Measurements from ENCODE around the gene PRRT3.

PRRT3 gene

GRCh38 chr3:9986230-9986725 lies 34.1 kb upstream of the PRRT3 start:
- Histone ChIP-seq H3K36me3 (ENCODE audit: insufficient read depth, low read length) (peaks cover 10% of the 10 kb centered on the region; the same call in 1 of the 2 replicates), H3K27me3 (ENCODE audit: insufficient read depth, low read length) (no peaks in the 10 kb centered on the region), H3K9me2 (ENCODE audit: low read depth, low read length) (no peaks in the 10 kb centered on the region), H3K4me1 (ENCODE audit: insufficient read depth, low read length, severe bottlenecking) (peaks cover 28% of the 10 kb centered on the region), H2AFZ (ENCODE audit: low read length) (no peak overlapping the region), H3K9ac (ENCODE audit: low read length) (peak overlapping the region; percentile 96), H3K4me3 (ENCODE audit: low read depth, low read length, poor library complexity, severe bottlenecking) (peak overlapping the region; percentile 88), H4K20me1 (ENCODE audit: insufficient read depth, low read length) (no peaks in the 10 kb centered on the region), H3F3A (ENCODE audit: insufficient read depth, low read length) (no peaks in the 10 kb centered on the region), H3K4me2 (ENCODE audit: low read length) (peak overlapping the region; percentile 91), H3K9me3 (ENCODE audit: low read length) (no peaks in the 10 kb centered on the region), H3K79me2 (ENCODE audit: insufficient read depth, low read length) (peaks cover 31% of the 10 kb centered on the region), H3K27ac (ENCODE audit: low read depth, low read length, poor library complexity, severe bottlenecking) (peak overlapping the region; percentile 63)
- TF ChIP-seq, protein P1, sequence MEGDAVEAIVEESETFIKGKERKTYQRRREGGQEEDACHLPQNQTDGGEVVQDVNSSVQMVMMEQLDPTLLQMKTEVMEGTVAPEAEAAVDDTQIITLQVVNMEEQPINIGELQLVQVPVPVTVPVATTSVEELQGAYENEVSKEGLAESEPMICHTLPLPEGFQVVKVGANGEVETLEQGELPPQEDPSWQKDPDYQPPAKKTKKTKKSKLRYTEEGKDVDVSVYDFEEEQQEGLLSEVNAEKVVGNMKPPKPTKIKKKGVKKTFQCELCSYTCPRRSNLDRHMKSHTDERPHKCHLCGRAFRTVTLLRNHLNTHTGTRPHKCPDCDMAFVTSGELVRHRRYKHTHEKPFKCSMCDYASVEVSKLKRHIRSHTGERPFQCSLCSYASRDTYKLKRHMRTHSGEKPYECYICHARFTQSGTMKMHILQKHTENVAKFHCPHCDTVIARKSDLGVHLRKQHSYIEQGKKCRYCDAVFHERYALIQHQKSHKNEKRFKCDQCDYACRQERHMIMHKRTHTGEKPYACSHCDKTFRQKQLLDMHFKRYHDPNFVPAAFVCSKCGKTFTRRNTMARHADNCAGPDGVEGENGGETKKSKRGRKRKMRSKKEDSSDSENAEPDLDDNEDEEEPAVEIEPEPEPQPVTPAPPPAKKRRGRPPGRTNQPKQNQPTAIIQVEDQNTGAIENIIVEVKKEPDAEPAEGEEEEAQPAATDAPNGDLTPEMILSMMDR (IDR thresholded peaks at IDR 0.05; ENCODE audit: low read length), result no peak
- no peak for TF ChIP-seq EZH2 (IDR thresholded peaks at IDR 0.05; ENCODE audit: borderline replicate concordance, low read length)

DNA sequence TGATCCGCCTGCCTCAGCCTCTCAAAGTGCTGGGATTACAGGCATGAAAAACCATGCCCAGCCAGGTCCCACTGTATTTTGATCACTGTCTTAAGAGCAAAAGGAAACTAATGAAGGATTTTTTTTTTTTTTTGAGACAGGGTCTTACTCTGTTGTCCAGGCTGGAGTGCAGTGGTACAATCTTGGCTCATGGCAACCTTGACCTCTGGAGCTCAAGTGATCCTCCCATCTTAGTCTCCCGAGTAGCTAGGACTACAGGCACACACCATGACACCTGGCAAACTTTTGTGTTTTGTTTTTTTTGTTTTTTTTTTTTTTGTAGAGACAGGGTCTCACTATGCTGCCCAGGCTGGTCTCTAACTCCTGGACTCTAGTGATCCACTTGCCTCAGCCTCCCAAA lies 28.0 kb upstream of the PRRT3 start:
- Histone ChIP-seq H3K4me3 (ENCODE audit: low read depth, low read length, poor library complexity, severe bottlenecking) (no peak overlapping the region), H3K79me2 (ENCODE audit: insufficient read depth, low read length) (peaks cover 9% of the 10 kb centered on the region)
- TF ChIP-seq EZH2 (IDR thresholded peaks at IDR 0.05; ENCODE audit: borderline replicate concordance, low read length), result no peak
- TF ChIP-seq, protein P1 (IDR thresholded peaks at IDR 0.05; ENCODE audit: low read length), result no peak

GRCh38 chr3:9978710-9979305 lies 26.6 kb upstream of the PRRT3 start:
- no peak overlapping the region for H3K27ac ChIP-seq (ENCODE audit: low read depth, low read length, poor library complexity, severe bottlenecking)
- no peak overlapping the region for H2AFZ ChIP-seq (ENCODE audit: low read length)
- H4K20me1 ChIP-seq (ENCODE audit: insufficient read depth, low read length), result no peaks in the 10 kb centered on the region
- H3F3A ChIP-seq (ENCODE audit: insufficient read depth, low read length), result no peaks in the 10 kb centered on the region
- H3K4me1 ChIP-seq (ENCODE audit: insufficient read depth, low read length, severe bottlenecking), result no peaks in the 10 kb centered on the region
- no peak overlapping the region for H3K4me2 ChIP-seq (ENCODE audit: low read length)
- H3K36me3 ChIP-seq (ENCODE audit: insufficient read depth, low read length), result peaks cover 41% of the 10 kb centered on the region
- no peaks in the 10 kb centered on the region for H3K9me3 ChIP-seq (ENCODE audit: low read length)
- H3K9ac ChIP-seq (ENCODE audit: low read length), result no peak overlapping the region
- H3K4me3 ChIP-seq (ENCODE audit: low read depth, low read length, poor library complexity, severe bottlenecking), result no peak overlapping the region
- H3K9me2 ChIP-seq (ENCODE audit: low read depth, low read length), result no peaks in the 10 kb centered on the region
- no peaks in the 10 kb centered on the region for H3K27me3 ChIP-seq (ENCODE audit: insufficient read depth, low read length)
- TF ChIP-seq, protein P1 (IDR thresholded peaks at IDR 0.05; ENCODE audit: low read length), result no peak
- TF ChIP-seq EZH2 (IDR thresholded peaks at IDR 0.05; ENCODE audit: borderline replicate concordance, low read length), result no peak
- 0 out of 2 replicates have a peak, but pooled peaks cover 4% of the 10 kb centered on the region for H3K79me2 ChIP-seq (ENCODE audit: insufficient read depth, low read length)

More for the DNA sequence above, 28.0 kb upstream of the PRRT3 start:
- Histone ChIP-seq H3K9me2 (ENCODE audit: low read depth, low read length) (no peaks in the 10 kb centered on the region), H3K4me2 (ENCODE audit: low read length) (no peak overlapping the region), H3F3A (ENCODE audit: insufficient read depth, low read length) (no peaks in the 10 kb centered on the region), H4K20me1 (ENCODE audit: insufficient read depth, low read length) (no peaks in the 10 kb centered on the region), H2AFZ (ENCODE audit: low read length) (no peak overlapping the region), H3K27me3 (ENCODE audit: insufficient read depth, low read length) (no peaks in the 10 kb centered on the region), H3K27ac (ENCODE audit: low read depth, low read length, poor library complexity, severe bottlenecking) (no peak overlapping the region), H3K9ac (ENCODE audit: low read length) (no peak overlapping the region), H3K36me3 (ENCODE audit: insufficient read depth, low read length) (peaks cover 32% of the 10 kb centered on the region), H3K9me3 (ENCODE audit: low read length) (no peaks in the 10 kb centered on the region), H3K4me1 (ENCODE audit: insufficient read depth, low read length, severe bottlenecking) (peaks cover 8% of the 10 kb centered on the region)

All from OCI-LY1 (cell line).